Heart right ventricle (tissue), 16 donors: ENCODE results near the gene MZB1. TPM values are rescaled to one million over a fixed set of nuclear protein-coding genes. Genes with fewer than 3 reads are reported as not detected.

ENCODE experiments used
- ATAC-seq, 8 donors: fragments of 200-7000 bp; cut with Tn5 transposase; one replicate each; pipeline ENCODE4 v1.9.1; 2020; ENCODE audit warnings: mild to moderate bottlenecking in 8 of 8, moderate library complexity in 8 of 8, moderate number of reproducible peaks in 1 of 8
- DNase-seq, 2 donors: peaks; one replicate each; pipeline ENCODE4 v3.0.0-alpha.2; 2020
- H3K27ac ChIP-seq, 10 donors: fragments of 200-600 bp; sonication (generic) in 2 of 10; one replicate each; pipeline versions ENCODE4 v1.5.0 to v1.8.0; 2020 to 2022; ENCODE audit warnings: mild to moderate bottlenecking in 3 of 10
- H3K27me3 ChIP-seq, 7 donors: fragments of 200-600 bp; one replicate each; pipeline ENCODE4 v1.8.0; 2021 to 2022; ENCODE audit warnings: mild to moderate bottlenecking in 2 of 7
- H3K36me3 ChIP-seq, 9 donors: fragments of 200-600 bp; sonication (generic) in 1 of 9; one replicate each; pipeline versions ENCODE4 v1.5.0 to v1.8.0; 2020 to 2022; ENCODE audit warnings: mild to moderate bottlenecking in 2 of 9
- H3K4me1 ChIP-seq, 9 donors: fragments of 200-600 bp; sonication (generic) in 1 of 9; one replicate each; pipeline versions ENCODE4 v1.5.0 to v1.8.0; 2020 to 2022; ENCODE audit warnings: mild to moderate bottlenecking in 4 of 9
- H3K4me3 ChIP-seq, 10 donors: fragments of 200-600 bp; sonication (generic) in 2 of 10; one replicate each; pipeline versions ENCODE4 v1.5.0 to v1.8.0; 2020 to 2022; ENCODE audit warnings: mild to moderate bottlenecking in 7 of 10, moderate library complexity in 2 of 10
- H3K9me3 ChIP-seq, 11 donors: fragments of 200-600 bp in 10 of 11; sonication (generic) in 2 of 11; one replicate each; pipeline versions ENCODE4 v1.5.0 to v1.8.0; 2013 to 2022; ENCODE audit warnings: mild to moderate bottlenecking in 2 of 11, control low read depth in 1 of 11, moderate library complexity in 1 of 11
- WGBS, 2 donors: extraction: QIAGEN DNeasy Blood & Tissue Kit; methylation state at CpG; one replicate each; pipeline ENCODE4 v1.1.7; 2013; ENCODE audit warnings: inconsistent platforms in 1 of 2; 5-methylcytosine and 5-hydroxymethylcytosine counted together
- intact Hi-C, 10 donors: fragments of 100-400 bp; cut with DNase I; formaldehyde crosslinking; loops; one replicate each; pipeline versions ENCODE4 v1.11.1 to v1.14.2; 2022
- polyA plus RNA-seq, 2 donors: library from polyadenylated mRNA; stranded (reverse); fragments of 200-250 nt; gene quantifications; one replicate each; pipeline ENCODE4 v1.2.3, GENCODE V29; 2013
- total RNA-seq, 10 donors: library from RNA; stranded (reverse); fragmentation: NEBNext Ultra II Directional in 3 of 10; extraction: Animal tissue kit (Norgen Biotek cat#: 25700) in 3 of 10; gene quantifications; one replicate each; pipeline versions ENCODE4 v1.2.1 to v1.2.4, GENCODE V29; 2021 to 2023
- TF ChIP-seq, protein P1 (sequence below), 9 donors: fragments of 200-600 bp; sonication (generic) in 2 of 9; IDR thresholded peaks; one replicate each; pipeline versions ENCODE4 v1.5.0 to v1.8.0; 2021 to 2022; ENCODE audit warnings: antibody characterized with exemption in 9 of 9, mild to moderate bottlenecking in 5 of 9, moderate library complexity in 1 of 9
- donor health status: Arrhythmogenic right ventricular cardiomyopathy.
- donor health status: ischemic (EF 13 %, LVEDD 7.1; RV severe dilation, severe dysfunction).
- donor health status: healthy with polysubstance abuse.
- donor health status: DM: no; HTN: yes; CAD: no.
- donor health status: DM: no; HTN: no; CAD: no.
- donor health status: ischemic (EF 25% LVEDD 6.9; RV normal size, moderate dysfunction).
- donor health status: ischemic (EF 25% LVEDD 5.7; RV mildly dilated, moderate dysfunction).
- donor health status: healthy.
- donor health status: DM: yes; HTN: yes; CAD: no.
- donor health status: Ischemic cardiomyopathy.
- donor health status: ischemic (EF 35%, LVEDD 5.7; RV mildly dilated, moderate dysfunction).
- donor health status: nonischemic (EF 11% LVEDD 7.7; RV severe dilation, severe dysfunction).
- donor health status: DM: yes; HTN: yes; CAD: no.
- donor health status: PGD.
- donor health status: ischemic (EF 29% LVEDD 5.4; RV normal size, mild dysfunction).
- donor health status: nonischemic (EF 23%, LVEDD 6.1; RV moderate dilation, normal function).

Gene MZB1
- total and polyA plus RNA-seq, 12 donors, result 0.28 to 6.6 (median 0.66) TPM

DNA sequence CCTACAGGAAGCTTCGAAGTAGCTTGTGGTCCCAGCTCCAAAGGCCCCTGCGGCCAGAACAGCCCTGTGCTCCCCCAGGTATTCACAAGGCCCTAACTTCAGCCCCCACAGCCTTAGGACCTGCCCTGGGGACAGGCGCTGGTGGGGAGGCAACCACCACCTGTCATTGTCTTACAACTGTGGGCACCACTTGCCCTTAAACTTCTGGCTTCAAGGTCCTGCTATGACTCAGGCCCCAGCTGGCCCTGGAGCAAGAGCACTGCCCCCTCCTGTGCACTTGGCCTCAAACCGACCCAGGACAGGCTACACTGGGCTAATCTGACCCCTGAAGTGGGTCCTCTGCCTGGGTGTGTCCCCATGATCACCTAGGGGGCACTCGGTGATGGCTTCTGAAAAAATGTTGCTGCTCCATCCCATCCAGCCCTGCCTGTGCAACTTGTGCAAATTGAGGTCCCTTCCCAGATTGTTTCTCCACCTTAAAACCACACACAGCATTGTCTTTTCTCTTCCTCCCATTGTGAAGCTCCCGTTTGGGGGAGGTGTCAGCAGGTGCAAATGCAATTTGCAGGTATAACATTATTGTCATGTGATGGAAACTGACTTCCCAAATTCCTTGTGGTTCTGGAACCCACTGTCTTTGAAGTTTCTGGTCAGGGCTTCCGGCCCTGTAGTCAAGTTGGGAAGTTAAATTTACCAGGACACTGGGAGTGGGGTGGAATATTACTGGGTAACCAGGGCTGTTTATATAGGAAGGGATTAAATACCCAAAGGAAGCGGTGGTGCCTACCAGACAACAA lies 6.3 kb upstream of the MZB1 start:
- DNase-seq (no peak), ATAC-seq (peak in 7 of 8 donors; percentile 8 to 51 (median 35))
- H3K4me3 ChIP-seq, result peak overlapping the region in 8 of 10 donors; percentile 55 to 80 (median 70)
- peaks cover 7 to 68% (median 57%) of the 10 kb centered on the region in 9 donors for H3K4me1 ChIP-seq
- 58 to 60% methylated on average over 8 of the region's 8 CpGs for WGBS, 2 donors
- TF ChIP-seq, protein P1, sequence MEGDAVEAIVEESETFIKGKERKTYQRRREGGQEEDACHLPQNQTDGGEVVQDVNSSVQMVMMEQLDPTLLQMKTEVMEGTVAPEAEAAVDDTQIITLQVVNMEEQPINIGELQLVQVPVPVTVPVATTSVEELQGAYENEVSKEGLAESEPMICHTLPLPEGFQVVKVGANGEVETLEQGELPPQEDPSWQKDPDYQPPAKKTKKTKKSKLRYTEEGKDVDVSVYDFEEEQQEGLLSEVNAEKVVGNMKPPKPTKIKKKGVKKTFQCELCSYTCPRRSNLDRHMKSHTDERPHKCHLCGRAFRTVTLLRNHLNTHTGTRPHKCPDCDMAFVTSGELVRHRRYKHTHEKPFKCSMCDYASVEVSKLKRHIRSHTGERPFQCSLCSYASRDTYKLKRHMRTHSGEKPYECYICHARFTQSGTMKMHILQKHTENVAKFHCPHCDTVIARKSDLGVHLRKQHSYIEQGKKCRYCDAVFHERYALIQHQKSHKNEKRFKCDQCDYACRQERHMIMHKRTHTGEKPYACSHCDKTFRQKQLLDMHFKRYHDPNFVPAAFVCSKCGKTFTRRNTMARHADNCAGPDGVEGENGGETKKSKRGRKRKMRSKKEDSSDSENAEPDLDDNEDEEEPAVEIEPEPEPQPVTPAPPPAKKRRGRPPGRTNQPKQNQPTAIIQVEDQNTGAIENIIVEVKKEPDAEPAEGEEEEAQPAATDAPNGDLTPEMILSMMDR (IDR thresholded peaks at IDR 0.05), result peak in 1 of 9 donors; percentile 20
- intact Hi-C loops, result no loop called here
- peaks cover 0 to 35% (median 0%) of the 10 kb centered on the region in 7 donors for H3K27me3 ChIP-seq
- no peaks in the 10 kb centered on the region for H3K9me3 ChIP-seq
- H3K27ac ChIP-seq, result peak overlapping the region; percentile 80 to 97 (median 93)
- peaks cover 0 to 23% (median 0%) of the 10 kb centered on the region in 9 donors for H3K36me3 ChIP-seq

DNA sequence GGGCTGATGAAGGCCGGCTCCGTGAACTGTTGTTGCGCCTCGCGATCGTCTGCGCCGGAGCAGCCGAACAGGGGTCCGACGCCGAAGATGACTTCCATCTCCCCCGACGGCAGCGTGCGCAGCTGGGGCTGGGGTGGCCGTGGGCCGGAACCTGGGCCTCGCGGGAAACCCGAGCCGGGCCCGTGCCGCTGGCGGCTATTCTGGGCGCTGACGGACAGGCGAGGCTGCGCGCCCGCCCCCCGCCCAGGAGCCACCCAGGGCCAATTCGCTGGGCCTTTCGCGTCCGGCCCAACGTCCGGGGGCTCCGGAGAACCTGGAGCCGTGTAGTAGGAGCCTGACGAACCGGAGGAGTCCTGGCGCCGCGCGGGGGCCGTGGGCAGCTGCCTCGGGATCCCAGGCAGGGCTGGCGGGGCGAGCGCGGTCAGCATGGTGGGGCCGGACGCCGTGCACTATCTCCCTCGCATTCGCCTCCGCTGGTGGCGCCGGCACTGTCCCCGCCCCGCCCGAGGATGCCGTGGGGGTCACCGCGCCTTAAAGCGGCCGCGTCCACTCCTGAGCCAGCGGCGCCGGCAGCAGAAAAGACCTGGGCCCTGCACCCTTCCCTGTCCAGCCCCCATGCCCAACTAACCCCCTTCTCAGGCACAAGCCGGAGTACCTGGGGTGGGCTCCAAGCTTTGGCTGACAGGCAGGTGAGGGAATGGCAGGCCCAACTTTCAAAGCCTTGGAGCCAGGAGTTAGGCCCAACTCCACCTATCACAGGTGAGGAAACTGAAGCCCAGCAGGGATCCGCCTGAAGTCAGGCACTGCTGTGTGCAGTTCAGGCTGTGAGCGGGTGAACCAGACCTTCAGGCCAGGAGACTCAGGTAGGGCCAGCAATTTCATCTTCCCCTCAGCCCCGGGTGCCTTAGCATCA lies 5.2 kb upstream of the MZB1 start, which contains the start of gene PROB1:
Gene PROB1 (minus strand): TSS at position 451 of the 913 bp plus-strand sequence. CDS start 23 bp downstream, at position 428.
- H3K27me3 ChIP-seq, result peaks cover 0 to 35% (median 0%) of the 10 kb centered on the region in 7 donors
- H3K9me3 ChIP-seq, result no peaks in the 10 kb centered on the region
- DNase-seq (peak; percentile 71 to 78), ATAC-seq (peak; percentile 72 to 86 (median 82))
- TF ChIP-seq, protein P1 (IDR thresholded peaks at IDR 0.05), result no peak
- peak within 1 kb of the TSS; percentile 80 to 97 (median 93) for H3K27ac ChIP-seq
- peak within 1 kb of the TSS; percentile 50 to 80 (median 69) for H3K4me3 ChIP-seq
- WGBS, 2 donors, result 4 to 8% methylated on average over 76 of the region's 76 CpGs
- H3K4me1 ChIP-seq, result peaks cover 7 to 79% (median 64%) of the 10 kb centered on the region in 9 donors
- peaks cover 0 to 17% (median 0%) of the 10 kb centered on the region in 9 donors for H3K36me3 ChIP-seq
- intact Hi-C loops, result loop anchor here in 3 of 10 donors (1.0 to 5.0 kb wide), 3 partner anchors 22 to 98 kb away; partner anchors contain the start of gene PAIP2 (in 1 of the 3)

DNA sequence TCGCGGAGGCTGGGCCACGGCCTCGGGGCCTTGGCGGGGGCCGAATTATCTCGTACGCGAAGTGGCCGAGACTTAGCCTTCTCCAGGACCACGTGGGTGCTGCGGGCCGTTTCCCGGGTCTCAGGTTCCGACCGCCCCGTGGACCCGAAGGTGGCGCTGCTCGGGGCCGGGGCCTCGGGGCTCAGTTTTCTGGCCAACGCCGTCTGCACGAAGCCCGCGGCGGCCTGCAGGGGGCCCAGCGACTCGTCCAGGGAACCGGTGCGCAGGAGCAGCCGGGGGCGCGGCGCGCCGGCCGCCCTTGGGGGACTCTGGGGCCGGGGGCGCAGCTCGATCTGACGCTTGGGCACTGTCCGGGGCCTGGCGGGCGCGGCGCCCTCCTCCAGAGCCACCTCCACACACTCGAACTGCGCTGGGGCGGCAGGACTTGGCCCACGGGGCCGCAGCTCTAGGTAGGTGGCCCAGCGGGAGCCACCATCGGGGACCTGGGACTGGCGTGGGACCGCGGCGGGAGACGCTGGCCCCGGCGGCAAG lies 4.5 kb upstream of the MZB1 start:
- H3K27me3 ChIP-seq, result peaks cover 0 to 35% (median 0%) of the 10 kb centered on the region in 7 donors
- H3K27ac ChIP-seq, result peak overlapping the region; percentile 80 to 97 (median 93)
- peaks cover 7 to 81% (median 64%) of the 10 kb centered on the region in 9 donors for H3K4me1 ChIP-seq
- no peaks in the 10 kb centered on the region for H3K9me3 ChIP-seq
- ATAC-seq, result peak; percentile 4 to 60 (median 46)
- H3K36me3 ChIP-seq, result peaks cover 0 to 15% (median 0%) of the 10 kb centered on the region in 9 donors
- peak; percentile 66 to 75 for DNase-seq
- intact Hi-C loops, result loop anchor here in 3 of 10 donors (1.0 to 5.0 kb wide), 3 partner anchors 23 to 97 kb away; partner anchors contain the start of gene PAIP2 (in 1 of the 3)
- 2% methylated on average over 53 to 62 of the region's 62 CpGs for WGBS, 2 donors
- TF ChIP-seq, protein P1 (IDR thresholded peaks at IDR 0.05), result peak; percentile 36 to 78 (median 50)
- peak overlapping the region; percentile 50 to 80 (median 69) for H3K4me3 ChIP-seq
